ENCODE results near the gene ARL15. TPM values are rescaled to one million over a fixed set of nuclear protein-coding genes. Genes with fewer than 3 reads are reported as not detected.
A peak's percentile ranks its signal among the peaks of the same experiment; 100 is the strongest.
"Not testable (repeated sequence)": the region's sequence is repeated elsewhere in the genome, so short reads cannot be mapped to it uniquely, and the experiment has no call there.

Gene ARL15
- total RNA-seq, 1 experiment from 2014 or later = 15.7 TPM

- DNase-seq (ENCODE audit: extremely low read depth, low read depth) = no peak
Measured at GRCh38 chr5:54000011-54000410, 310.4 kb downstream of the ARL15 start.

GRCh38 chr5:53997736-53998627 is 312.4 kb downstream of the ARL15 start:
- DNase-seq (ENCODE audit: extremely low read depth, low read depth) = no peak

DNA sequence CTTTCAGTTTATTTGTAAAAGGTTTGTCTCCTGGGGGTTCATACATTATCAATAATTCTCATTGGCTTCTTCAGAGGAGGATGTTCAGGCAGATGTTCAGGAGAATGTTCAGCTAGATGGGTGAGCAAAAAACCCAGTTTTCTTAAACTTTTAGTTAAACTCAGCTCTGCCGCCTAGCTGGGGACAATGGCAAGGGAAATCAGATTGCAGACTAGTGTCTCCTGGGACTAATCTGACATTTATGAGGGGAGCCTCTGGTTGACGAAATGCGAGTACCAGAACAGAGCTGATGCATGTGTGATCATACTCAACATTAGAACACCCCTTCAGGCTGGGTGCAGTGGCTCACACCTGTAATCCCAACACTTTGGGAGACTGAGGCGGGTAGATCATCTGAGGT is 314.4 kb downstream of the ARL15 start:
- no peak for DNase-seq (ENCODE audit: extremely low read depth, low read depth)

GRCh38 chr5:53994148-53994547 is 316.2 kb downstream of the ARL15 start:
- peak; percentile 33 for DNase-seq (ENCODE audit: extremely low read depth, low read depth)

DNA sequence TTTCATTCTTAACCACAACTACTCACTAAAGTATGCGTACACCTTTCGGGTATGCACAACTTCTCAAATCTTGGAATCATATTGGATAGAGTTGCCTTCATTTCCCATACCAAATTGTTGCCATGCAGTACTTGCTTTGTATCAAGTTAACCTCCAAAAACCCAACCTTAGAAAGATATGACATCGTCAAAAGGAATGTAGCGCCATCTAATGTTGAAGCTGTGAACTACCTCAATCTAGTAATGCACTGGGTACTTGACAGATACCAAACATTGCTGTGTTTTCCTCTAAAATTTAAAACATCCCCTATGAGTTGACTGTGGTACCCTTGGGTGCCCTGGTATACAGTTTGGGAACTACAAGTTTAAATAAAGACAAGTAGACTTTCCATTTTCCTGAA is 318.4 kb downstream of the ARL15 start:
- DNase-seq (ENCODE audit: extremely low read depth, low read depth) = peak; percentile 7

DNA sequence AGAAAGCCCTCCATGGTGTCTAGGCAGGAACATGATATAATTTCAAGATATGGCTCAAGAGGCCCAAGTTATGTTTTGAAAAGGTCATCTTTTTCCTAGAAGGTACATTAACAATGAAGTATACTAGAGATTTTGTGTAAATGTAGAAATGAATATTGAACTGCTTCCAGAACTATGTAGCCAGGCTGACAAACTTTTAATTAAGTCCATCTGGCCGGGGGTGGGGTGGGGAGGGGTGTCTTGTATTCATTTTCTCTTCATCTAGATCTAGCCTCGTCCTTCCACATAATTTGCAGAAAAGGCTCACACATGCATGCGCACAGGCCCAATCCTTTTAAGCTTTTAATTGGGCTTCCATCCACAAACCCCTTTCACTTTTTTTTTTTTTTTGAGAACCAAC is 323.3 kb downstream of the ARL15 start:
- DNase-seq (ENCODE audit: extremely low read depth, low read depth) = no peak

DNA sequence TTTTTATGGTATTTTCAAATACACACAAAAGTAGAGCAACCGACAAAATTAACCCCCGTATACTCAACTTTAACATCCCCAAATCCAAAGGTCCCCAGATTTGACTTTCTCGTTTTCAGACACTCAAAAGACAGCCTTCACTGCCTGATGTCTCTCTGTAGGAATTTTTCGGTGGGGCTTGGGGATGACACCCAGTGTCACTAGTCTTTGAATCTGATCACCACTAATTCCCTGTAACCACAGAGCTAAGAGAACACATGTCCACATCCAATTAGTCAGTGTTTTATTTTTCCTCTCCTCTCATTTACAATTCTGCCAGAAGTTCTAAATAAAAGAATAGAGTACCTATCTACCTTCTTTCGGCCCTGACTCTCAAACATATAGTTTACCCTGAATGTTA is 324.6 kb downstream of the ARL15 start:
- DNase-seq (ENCODE audit: extremely low read depth, low read depth) = no peak

GRCh38 chr5:53984971-53985370 is 325.4 kb downstream of the ARL15 start:
- DNase-seq (ENCODE audit: extremely low read depth, low read depth) = no peak

DNA sequence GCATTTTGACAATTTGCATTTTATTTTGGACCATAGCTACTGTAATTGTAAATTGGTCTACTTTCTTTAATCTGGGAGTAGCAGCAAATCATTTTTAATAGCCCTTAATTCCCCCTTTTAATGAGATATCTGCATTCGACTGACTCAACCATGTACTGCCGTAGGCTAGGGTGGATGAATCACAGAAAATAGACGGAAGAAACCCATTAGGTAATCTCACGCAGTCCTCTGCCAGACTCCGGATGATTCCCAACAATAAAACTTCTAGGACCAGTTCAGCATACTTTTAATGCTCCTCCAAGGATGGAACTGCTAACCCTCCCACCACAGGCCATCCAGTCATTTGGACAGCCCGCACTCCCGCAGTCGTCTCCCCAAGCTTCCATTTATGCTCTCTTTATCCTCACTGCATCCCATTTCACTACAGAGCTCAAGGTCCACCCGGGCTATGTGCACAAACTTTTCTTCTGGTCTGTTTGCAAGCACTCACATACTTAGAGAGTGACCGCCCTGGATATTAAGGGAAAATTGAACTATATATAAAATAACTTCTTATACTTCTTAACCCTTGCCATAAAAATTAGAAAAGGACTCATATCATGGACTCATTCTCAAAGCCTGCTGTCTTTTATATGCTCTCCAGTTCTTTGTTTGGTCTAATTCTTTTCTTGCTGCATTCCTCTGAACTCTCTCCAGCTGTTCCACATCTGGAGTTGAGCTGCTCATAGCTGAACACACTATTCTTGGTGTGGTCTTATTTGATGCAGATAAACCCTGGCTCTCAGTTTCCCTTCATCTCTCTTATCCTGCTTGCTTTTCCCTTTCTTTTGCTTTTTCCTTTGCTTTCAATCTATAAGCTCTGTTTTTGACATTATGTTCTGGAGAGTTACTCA is 326.6 kb downstream of the ARL15 start:
- no peak for DNase-seq (ENCODE audit: extremely low read depth, low read depth)

DNA sequence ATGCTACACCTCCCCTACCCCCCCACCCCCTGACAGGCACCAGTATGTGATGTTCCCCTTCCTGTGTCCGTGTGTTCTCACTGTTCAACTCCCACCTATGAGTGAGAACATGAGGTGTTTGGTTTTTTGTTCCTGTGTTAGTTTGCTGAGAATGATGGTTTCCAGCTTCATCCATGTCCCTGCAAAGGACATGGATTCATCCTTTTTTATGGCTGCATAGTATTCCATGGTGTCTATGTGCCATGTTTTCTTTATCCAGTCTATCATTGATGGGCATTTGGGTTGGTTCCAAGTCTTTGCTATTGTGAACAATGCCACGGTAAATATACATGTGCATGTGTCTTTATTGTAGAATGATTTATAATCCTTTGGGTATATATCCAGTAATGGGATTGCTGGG is 328.1 kb downstream of the ARL15 start:
- DNase-seq (ENCODE audit: extremely low read depth, low read depth) = not testable (repeated sequence)

DNA sequence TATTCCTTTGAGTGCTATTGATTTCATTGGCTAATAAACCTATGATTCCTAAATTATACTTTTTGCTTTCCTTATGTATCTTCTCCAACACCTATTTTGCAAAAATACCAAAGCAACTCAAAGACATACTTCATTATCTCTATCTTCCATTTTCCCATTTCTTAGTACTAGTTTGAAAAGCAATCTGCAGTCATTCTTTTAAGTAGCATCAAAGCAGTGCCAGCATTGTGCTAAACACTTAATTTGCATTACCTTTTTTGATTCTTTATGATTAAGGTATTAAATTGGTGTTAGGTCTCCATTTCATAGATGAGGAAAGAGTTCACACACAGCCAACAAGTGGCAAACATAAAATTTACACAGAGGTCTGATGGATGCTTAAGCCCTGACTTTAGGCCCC is 330.3 kb downstream of the ARL15 start:
- no peak for DNase-seq (ENCODE audit: extremely low read depth, low read depth)

GRCh38 chr5:53974021-53974420 is 336.4 kb downstream of the ARL15 start:
- DNase-seq (ENCODE audit: extremely low read depth, low read depth) = no peak

- DNase-seq (ENCODE audit: extremely low read depth, low read depth) = no peak
Measured at GRCh38 chr5:53972314-53972713, 338.1 kb downstream of the ARL15 start.

GRCh38 chr5:53971551-53971950 is 338.8 kb downstream of the ARL15 start:
- no peak for DNase-seq (ENCODE audit: extremely low read depth, low read depth)

DNA sequence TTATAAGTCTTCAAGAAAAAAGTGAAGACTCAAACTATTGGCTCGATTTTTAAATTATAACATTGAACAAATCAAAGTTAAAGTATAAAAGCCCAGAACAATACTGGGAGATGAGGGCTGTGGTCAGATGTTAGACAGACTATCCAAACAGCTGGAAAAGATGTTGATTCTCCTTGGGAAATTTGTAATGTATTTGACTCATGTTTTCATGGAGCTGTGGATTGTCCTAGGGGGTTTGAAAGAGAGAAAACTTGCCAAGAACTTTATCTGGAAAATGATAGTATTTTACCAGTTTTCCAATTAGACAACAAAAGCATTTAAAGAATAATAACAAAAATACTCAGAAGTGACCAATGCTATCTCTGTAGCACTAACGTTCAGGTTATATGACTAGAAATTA is 339.2 kb downstream of the ARL15 start:
- no peak for DNase-seq (ENCODE audit: extremely low read depth, low read depth)

DNA sequence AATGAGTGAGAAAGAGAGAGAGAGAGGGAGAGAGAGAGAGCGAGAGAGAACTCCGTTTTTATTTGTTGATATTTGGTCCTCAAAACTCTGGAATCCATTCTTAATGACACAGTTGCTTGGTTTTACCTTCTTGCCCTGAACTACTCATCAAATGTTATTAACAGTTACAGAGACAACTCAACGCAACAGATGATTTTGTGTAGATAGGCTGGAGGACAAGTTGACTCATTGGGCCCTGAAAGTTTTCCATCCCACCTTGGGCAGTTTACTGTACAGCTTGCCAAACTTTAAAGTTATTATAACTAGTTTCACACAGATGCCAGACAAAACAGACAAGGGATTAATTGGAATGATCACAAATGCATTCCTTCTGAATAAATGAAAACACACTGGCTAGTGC is 339.9 kb downstream of the ARL15 start:
- DNase-seq (ENCODE audit: extremely low read depth, low read depth) = no peak

- no peak for DNase-seq (ENCODE audit: extremely low read depth, low read depth)
Measured at GRCh38 chr5:53969176-53969730, 341.1 kb downstream of the ARL15 start.

DNA sequence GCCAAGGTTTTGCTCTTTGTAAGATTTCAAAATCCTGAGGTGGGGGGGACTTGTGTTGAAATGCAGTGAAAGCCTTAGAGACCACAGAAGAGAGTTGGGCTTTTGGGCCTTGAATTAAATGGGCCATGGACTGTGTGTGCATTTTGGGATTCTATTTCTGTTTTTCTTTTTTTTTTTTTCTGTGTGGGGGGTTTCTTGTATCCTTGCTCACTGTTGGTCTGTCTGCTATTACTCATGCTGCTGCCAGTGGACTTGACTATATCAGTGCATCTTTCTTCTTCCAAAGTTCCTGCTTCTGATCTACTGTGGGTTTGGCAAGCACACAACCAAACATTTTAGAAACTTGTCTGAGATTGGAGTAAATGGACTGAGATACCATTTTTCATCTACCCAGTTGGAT is 344.9 kb downstream of the ARL15 start:
- DNase-seq (ENCODE audit: extremely low read depth, low read depth) = no peak

- no peak for DNase-seq (ENCODE audit: extremely low read depth, low read depth)
Measured at GRCh38 chr5:53963958-53964357, 346.4 kb downstream of the ARL15 start.

GRCh38 chr5:53962306-53962705 is 348.1 kb downstream of the ARL15 start:
- no peak for DNase-seq (ENCODE audit: extremely low read depth, low read depth)

DNA sequence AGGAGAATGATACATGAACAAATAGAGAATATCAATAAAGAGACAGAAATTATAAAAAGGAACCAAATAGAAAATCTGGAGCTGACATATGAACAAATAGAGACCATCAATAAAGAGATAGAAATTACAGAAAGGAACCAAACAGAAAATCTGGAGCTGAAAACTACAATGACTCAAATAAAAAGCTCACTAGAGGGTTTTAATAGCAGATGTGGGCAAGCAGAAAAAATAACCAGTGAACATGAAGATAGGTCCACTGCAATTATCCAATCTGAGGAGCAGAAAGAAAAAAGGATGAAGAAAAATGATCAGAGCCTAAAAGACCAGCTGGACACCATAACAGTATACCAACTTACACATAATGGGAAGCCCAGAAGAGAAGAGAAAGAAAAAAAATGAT is 353.7 kb downstream of the ARL15 start:
- DNase-seq (ENCODE audit: extremely low read depth, low read depth) = no peak

All from NCI-H460 (cell line).